Testis (tissue), 3 donors: Measurements from ENCODE around the gene FCRL5. TPM values are rescaled to one million over a fixed set of nuclear protein-coding genes. Genes with fewer than 3 reads are reported as not detected.
A peak's percentile ranks its signal among the peaks of the same experiment; 100 is the strongest.

ENCODE experiments used
- DNase-seq: peaks from one replicate; pipeline ENCODE4 v3.0.0-alpha.2; 2019
- H3K27ac ChIP-seq, 2 donors: fragments of 200-600 bp; sonication (generic); one replicate each; pipeline ENCODE4 v1.5.1; 2019
- H3K27me3 ChIP-seq: fragments of 200-600 bp; sonication (generic); one replicate; pipeline ENCODE4 v1.5.1; 2019
- H3K36me3 ChIP-seq: fragments of 200-600 bp; sonication (generic); one replicate; pipeline ENCODE4 v1.5.1; 2017; ENCODE audit warnings: low read depth; ENCODE audit errors: missing control alignments
- H3K4me1 ChIP-seq: fragments of 200-600 bp; sonication (generic); one replicate; pipeline ENCODE4 v1.5.1; 2019
- H3K4me3 ChIP-seq, 2 donors: fragments of 200-600 bp; sonication (generic); one replicate each; pipeline ENCODE4 v1.5.1; 2017 to 2019
- H3K9me3 ChIP-seq: fragments of 200-600 bp; sonication (generic); one replicate; pipeline ENCODE4 v1.5.1; 2017
- POLR2A ChIP-seq: fragments of 450-650 bp; IDR thresholded peaks from one replicate; pipeline ENCODE4 v1.6.1; 2017; ENCODE audit warnings: antibody characterized with exemption, mild to moderate bottlenecking, moderate library complexity
- WGBS, 2 donors: methylation state at CpG; one replicate each; pipeline ENCODE4 v1.1.5; 2018; 5-methylcytosine and 5-hydroxymethylcytosine counted together
- intact Hi-C: fragments of 100-400 bp; cut with DNase I; formaldehyde crosslinking; loops from one replicate; pipeline ENCODE4 v1.15.1; 2023; ENCODE audit warnings: low total_unique reads
- polyA plus RNA-seq: library from polyadenylated mRNA; stranded (reverse); fragments of 350-450 nt; fragmentation: Illumina TruSeq; extraction: RNeasy Lipid Tissue Mini Kit (QIAGEN cat#74804); gene quantifications from one replicate; pipeline ENCODE4 v1.2.3, GENCODE V29; 2014; ENCODE audit warnings: low read depth, low replicate concordance; ENCODE audit not compliant: insufficient read depth
- total RNA-seq, 2 donors: library from RNA; depleted of rRNA; stranded (reverse); fragments of >200 nt; gene quantifications; one replicate each; pipeline ENCODE4 v1.2.3, GENCODE V29; 2016
- TF ChIP-seq, protein P1 (sequence below), 3 experiments: fragments of 450-650 bp in 2 of 3; fragments of 200-600 bp in 1 of 3; sonication (generic) in 1 of 3; IDR thresholded peaks; one replicate each; pipeline ENCODE4 v1.5.1; 2016 to 2019; ENCODE audit warnings: antibody characterized with exemption in 3 of 3, mild to moderate bottlenecking in 2 of 3, moderate library complexity in 1 of 3

Gene FCRL5
- total and polyA plus RNA-seq, 3 donors from 2014 or later: 1.1 to 3.9 (median 1.6) TPM

DNA sequence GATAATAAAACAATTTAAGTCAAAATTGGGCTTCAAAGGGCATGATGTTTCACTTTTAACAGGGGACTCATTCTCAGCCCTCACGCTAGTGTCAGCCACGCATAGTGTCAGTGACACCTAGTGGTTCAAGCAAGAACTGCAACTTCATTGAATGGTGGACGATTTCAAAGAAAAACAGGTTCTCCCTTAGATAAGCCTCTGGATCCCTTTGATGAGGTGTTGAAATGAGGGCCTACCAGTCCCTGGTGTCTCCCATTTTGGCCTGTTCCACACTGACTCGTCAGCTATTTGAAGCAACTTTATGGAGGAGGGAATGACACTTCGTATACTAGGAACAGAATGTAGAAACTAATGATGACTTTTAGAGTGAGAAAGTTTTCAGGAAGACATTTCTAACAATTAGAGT, 56.2 kb downstream of the FCRL5 start:
- H3K36me3 ChIP-seq: no peaks in the 10 kb centered on the region
- no peaks in the 10 kb centered on the region for H3K4me1 ChIP-seq
- peak; percentile 57 for DNase-seq
- no peak overlapping the region for H3K4me3 ChIP-seq
- intact Hi-C loops: loop anchor here (10.0 kb wide), 1 partner anchor 301 kb away; no protein-coding TSS in a partner anchor
- TF ChIP-seq, protein P1, sequence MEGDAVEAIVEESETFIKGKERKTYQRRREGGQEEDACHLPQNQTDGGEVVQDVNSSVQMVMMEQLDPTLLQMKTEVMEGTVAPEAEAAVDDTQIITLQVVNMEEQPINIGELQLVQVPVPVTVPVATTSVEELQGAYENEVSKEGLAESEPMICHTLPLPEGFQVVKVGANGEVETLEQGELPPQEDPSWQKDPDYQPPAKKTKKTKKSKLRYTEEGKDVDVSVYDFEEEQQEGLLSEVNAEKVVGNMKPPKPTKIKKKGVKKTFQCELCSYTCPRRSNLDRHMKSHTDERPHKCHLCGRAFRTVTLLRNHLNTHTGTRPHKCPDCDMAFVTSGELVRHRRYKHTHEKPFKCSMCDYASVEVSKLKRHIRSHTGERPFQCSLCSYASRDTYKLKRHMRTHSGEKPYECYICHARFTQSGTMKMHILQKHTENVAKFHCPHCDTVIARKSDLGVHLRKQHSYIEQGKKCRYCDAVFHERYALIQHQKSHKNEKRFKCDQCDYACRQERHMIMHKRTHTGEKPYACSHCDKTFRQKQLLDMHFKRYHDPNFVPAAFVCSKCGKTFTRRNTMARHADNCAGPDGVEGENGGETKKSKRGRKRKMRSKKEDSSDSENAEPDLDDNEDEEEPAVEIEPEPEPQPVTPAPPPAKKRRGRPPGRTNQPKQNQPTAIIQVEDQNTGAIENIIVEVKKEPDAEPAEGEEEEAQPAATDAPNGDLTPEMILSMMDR (IDR thresholded peaks at IDR 0.05): peak in 2 of 3 experiments; percentile 71 to 75
- TF ChIP-seq POLR2A: no peak
- H3K27ac ChIP-seq: no peak overlapping the region
- no peaks in the 10 kb centered on the region for H3K27me3 ChIP-seq
- WGBS, 2 donors: 29 to 38% methylated on average over 5 of the region's 5 CpGs
- H3K9me3 ChIP-seq: no peaks in the 10 kb centered on the region

DNA sequence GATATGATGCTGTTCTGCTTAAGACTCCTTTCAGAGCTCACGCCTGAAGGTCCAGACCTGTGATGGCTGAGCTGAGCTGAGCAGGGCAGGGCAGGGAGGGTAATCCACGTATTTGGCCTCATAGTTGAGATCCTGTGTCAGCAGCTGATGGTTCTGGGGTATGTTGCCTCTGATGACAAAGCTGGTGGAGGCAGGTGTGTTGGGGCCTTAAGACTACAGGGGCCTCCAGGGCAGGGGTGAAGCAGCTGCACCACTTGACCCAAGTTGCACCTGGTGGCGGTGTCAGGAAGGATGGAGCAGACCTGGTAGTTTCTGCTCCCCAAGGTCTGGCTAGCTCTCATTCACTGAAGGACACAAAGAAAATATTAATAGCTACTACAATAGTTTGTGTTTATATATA, 57.0 kb downstream of the FCRL5 start:
- intact Hi-C loops: loop anchor here (10.0 kb wide), 1 partner anchor 300 kb away; no protein-coding TSS in a partner anchor
- no peak overlapping the region for H3K4me3 ChIP-seq

DNA sequence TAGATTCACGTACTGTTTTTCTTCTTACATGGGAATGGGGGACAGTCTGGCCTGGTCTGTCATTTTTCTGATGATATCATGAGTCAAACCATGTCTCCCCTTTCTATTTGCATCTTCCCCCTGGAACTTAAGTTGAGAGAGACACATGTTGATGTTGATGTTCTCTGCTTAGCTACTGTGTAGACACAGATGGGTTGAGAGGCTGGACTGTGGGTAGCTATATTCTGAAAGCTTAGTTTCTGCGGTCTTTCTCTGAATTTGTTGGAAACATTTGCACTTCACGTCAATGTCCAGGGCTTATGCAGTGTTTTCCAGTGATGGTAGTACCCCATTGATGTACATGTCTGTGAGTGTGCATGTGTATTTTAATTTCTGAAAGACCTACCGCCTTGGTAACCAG, 58.2 kb downstream of the FCRL5 start:
- WGBS, 2 donors: 79 to 88% methylated on average over 4 of the region's 4 CpGs
- Histone ChIP-seq H3K4me1 (no peaks in the 10 kb centered on the region), H3K27ac (no peak overlapping the region), H3K27me3 (no peaks in the 10 kb centered on the region), H3K9me3 (no peaks in the 10 kb centered on the region), H3K36me3 (no peaks in the 10 kb centered on the region), H3K4me3 (no peak overlapping the region)
- intact Hi-C loops: loop anchor here (10.0 kb wide), 1 partner anchor 299 kb away; no protein-coding TSS in a partner anchor
- no peak for DNase-seq
- TF ChIP-seq POLR2A: no peak
- TF ChIP-seq, protein P1 (IDR thresholded peaks at IDR 0.05): no peak

More for the DNA sequence above, 57.0 kb downstream of the FCRL5 start:
- no peaks in the 10 kb centered on the region for H3K9me3 ChIP-seq
- TF ChIP-seq, protein P1 (IDR thresholded peaks at IDR 0.05): no peak
- no peak for TF ChIP-seq POLR2A
- no peak overlapping the region for H3K27ac ChIP-seq
- no peaks in the 10 kb centered on the region for H3K27me3 ChIP-seq
- no peak for DNase-seq
- H3K4me1 ChIP-seq: no peaks in the 10 kb centered on the region
- 80 to 88% methylated on average over 3 of the region's 3 CpGs for WGBS, 2 donors
- no peaks in the 10 kb centered on the region for H3K36me3 ChIP-seq

DNA sequence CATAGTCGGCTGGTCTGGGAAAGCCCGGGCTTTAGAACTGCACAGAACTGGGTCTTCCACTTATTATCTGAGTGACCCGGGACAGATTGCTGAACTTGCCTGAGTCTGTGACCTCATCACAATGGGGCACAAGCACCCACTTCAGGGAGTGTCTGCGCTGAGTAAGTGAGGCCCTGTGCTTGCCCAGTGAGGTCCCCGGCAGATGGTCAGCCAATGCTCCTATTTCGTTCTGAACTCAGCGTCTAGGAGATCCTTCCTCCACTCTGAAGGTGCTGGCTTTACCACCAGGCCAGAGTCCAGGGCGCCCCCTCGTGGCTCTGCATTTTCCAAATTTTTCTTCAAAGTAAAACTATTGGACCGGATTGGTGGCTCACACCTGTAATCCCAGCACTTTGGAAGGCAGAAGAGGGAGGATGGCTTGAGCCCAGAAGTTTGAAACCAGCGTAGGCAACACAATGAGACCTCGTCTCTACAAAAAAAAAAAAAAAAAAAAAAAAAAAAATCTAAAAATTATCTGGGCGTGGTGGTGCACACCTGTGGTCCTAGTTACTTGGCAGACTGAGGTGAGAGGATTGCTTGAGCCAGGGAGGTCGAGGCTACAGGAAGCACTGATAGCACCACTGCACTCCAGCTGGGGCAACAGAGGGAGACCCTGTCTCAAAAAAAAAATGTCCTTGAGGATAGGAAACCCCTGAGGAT, 61.7 kb downstream of the FCRL5 start:
- intact Hi-C loops: loop anchor here (10.0 kb wide), 1 partner anchor 296 kb away; no protein-coding TSS in a partner anchor
- WGBS, 2 donors: 15 to 16% methylated on average over 9 to 12 of the region's 14 CpGs
- DNase-seq: peak; percentile 87
- no peak overlapping the region for H3K4me3 ChIP-seq
- H3K27ac ChIP-seq: no peak overlapping the region
- H3K36me3 ChIP-seq: no peaks in the 10 kb centered on the region
- H3K27me3 ChIP-seq: no peaks in the 10 kb centered on the region
- H3K9me3 ChIP-seq: no peaks in the 10 kb centered on the region
- TF ChIP-seq, protein P1 (IDR thresholded peaks at IDR 0.05): peak; percentile 49 to 64 (median 56)
- TF ChIP-seq POLR2A: no peak
- no peaks in the 10 kb centered on the region for H3K4me1 ChIP-seq
